Thoracic aorta endothelial cell (primary cell): ENCODE results near the gene EOMES. TPM values are rescaled to one million over a fixed set of nuclear protein-coding genes. Genes with fewer than 3 reads are reported as not detected.

Experiments used
- total RNA-seq: library from RNA; depleted of rRNA; stranded (reverse); fragments of >200 nt; gene quantifications from 2 replicates; pipeline ENCODE4 v1.2.3, GENCODE V29; 2012

EOMES gene
- total RNA-seq: not detected in 2 replicates

GRCh38 chr3:27721717-27722564 is at the start of gene EOMES:
EOMES (minus strand) TSS chr3:27722323; CDS start chr3:27722294, 29 bp downstream.

Other genes starting within 250 kb of the EOMES start
- 181 and 260 TPM in 2 replicates for gene SLC4A7, start 237.9 kb downstream of the EOMES start, total RNA-seq